ENCODE results near the gene LAMTOR1. TPM values are rescaled to one million over a fixed set of nuclear protein-coding genes. Genes with fewer than 3 reads are reported as not detected.

LAMTOR1 gene
- total and polyA plus RNA-seq, 2 of the 8 experiments (the other 6 are each of a cell fraction or from before 2014, with no cell fraction given): 82.1 to 160 TPM

GRCh38 chr11:72122607-72123006, 19.5 kb upstream of the LAMTOR1 start:
- Histone ChIP-seq H3K14ac (ENCODE audit: insufficient read length) (no peak overlapping the region), H3K36me3 (ENCODE audit: control insufficient read depth in 2 of 4, insufficient read depth in 4 of 4, low read length in 3 of 4) (no peaks in the 10 kb centered on the region), H3K4me3 (ENCODE audit: extremely low read depth in 1 of 4, insufficient read depth in 2 of 4, low read depth in 3 of 4, low read length in 4 of 4) (no peak overlapping the region), H3K23me2 (ENCODE audit: low read depth, low read length) (no peaks in the 10 kb centered on the region), H3K23ac (ENCODE audit: insufficient read length) (no peak overlapping the region), H4K20me1 (replicated peaks in 1 of 2; ENCODE audit: control insufficient read depth in 1 of 2, insufficient read depth in 2 of 2, low read length in 2 of 2) (no peaks in the 10 kb centered on the region), H2AFZ (ENCODE audit: low read length) (no peak overlapping the region), H3K4me1 (replicated peaks in 1 of 4; ENCODE audit: control insufficient read depth in 3 of 4, insufficient read depth in 4 of 4, low read length in 3 of 4) (no peaks in the 10 kb centered on the region), H2BK5ac (ENCODE audit: low read depth, low read length) (no peak overlapping the region), H3K79me1 (ENCODE audit: low read depth, low read length) (no peaks in the 10 kb centered on the region), H2BK15ac (ENCODE audit: low read length) (no peak overlapping the region), H3K4me2 (ENCODE audit: insufficient read depth in 1 of 2, low read depth in 2 of 2, low read length in 2 of 2) (no peak overlapping the region), H3K27ac (ENCODE audit: low read depth, low read length) (no peak overlapping the region), H3K9ac (replicated peaks in 1 of 4; ENCODE audit: extremely low read depth in 1 of 4, low read depth in 3 of 4, low read length in 3 of 4) (no peak overlapping the region), H3K9me3 (ENCODE audit: insufficient read depth in 2 of 2, low read depth in 1 of 2, low read length in 1 of 2) (peaks cover 2 to 5% of the 10 kb centered on the region in 2 experiments), H4K5ac (ENCODE audit: insufficient read length, low read depth, low read length) (no peak overlapping the region), H2AK5ac (ENCODE audit: low read depth, low read length) (no peak overlapping the region), H3K79me2 (ENCODE audit: control insufficient read depth in 1 of 2, insufficient read depth in 2 of 2, low read length in 2 of 2) (no peaks in the 10 kb centered on the region), H2BK120ac (replicated peaks; ENCODE audit: low read depth, low read length) (no peak overlapping the region), H2BK12ac (ENCODE audit: low read depth, low read length) (no peak overlapping the region), H3K56ac (replicated peaks; ENCODE audit: insufficient read length, low read depth, low read length) (no peak overlapping the region), H4K8ac (ENCODE audit: extremely low read depth, insufficient read depth, low read length) (no peak overlapping the region), H3K4ac (replicated peaks; ENCODE audit: insufficient read length, low read depth, low read length) (no peak overlapping the region), H3K18ac (ENCODE audit: extremely low read depth, low read length) (no peak overlapping the region), H3K27me3 (replicated peaks in 1 of 4; ENCODE audit: control insufficient read depth in 3 of 4, extremely low read depth in 1 of 4, insufficient read depth in 3 of 4, low read length in 3 of 4) (peaks cover 0 to 7% (median 0%) of the 10 kb centered on the region in 4 experiments; a peak in 2 of 7 replicates), H2BK20ac (ENCODE audit: low read length) (no peak overlapping the region), H4K91ac (replicated peaks; ENCODE audit: insufficient read length, low read length) (no peak overlapping the region)
- CTCF ChIA-PET (ENCODE audit: partially characterized antibody): interaction anchor here (4.8 kb wide), 1 partner anchor 22 kb away, joined by 22 read pairs; no protein-coding TSS in a partner anchor
- WGBS, 2 experiments (ENCODE audit: extremely low coverage in 1 of 2, insufficient coverage in 1 of 2, insufficient read length in 1 of 2, insufficient replicate concordance in 2 of 2, low coverage in 1 of 2, low lambda C conversion rate in 2 of 2, missing lambda C conversion rate in 1 of 2): 53% methylated on average over 1 of the region's 1 CpG; no CpG with 5 or more reads in 1 of the 2 experiments
- TF ChIP-seq TEAD4 (IDR thresholded peaks at IDR 0.05; ENCODE audit: low read depth, low read length): no peak
- TF ChIP-seq MAFK (IDR thresholded peaks at IDR 0.05; ENCODE audit: low read depth, low read length): no peak
- TF ChIP-seq POLR2A (IDR thresholded peaks at IDR 0.05; ENCODE audit: control extremely low read depth in 1 of 2, low read depth in 2 of 2, low read length in 2 of 2): no peak
- no peak for TF ChIP-seq TAF1 (IDR thresholded peaks at IDR 0.05; ENCODE audit: low read depth, low read length)
- TF ChIP-seq KDM1A (IDR thresholded peaks at IDR 0.05; ENCODE audit: borderline replicate concordance, low read length): no peak
- no peak for TF ChIP-seq CHD1 (IDR thresholded peaks at IDR 0.05; ENCODE audit: low read depth, low read length)
- no peak for TF ChIP-seq NRF1 (IDR thresholded peaks at IDR 0.05; ENCODE audit: low read depth, low read length)
- TF ChIP-seq CBX5 (IDR thresholded peaks at IDR 0.05; ENCODE audit: low read depth, low read length): no peak
- no peak for TF ChIP-seq NANOG (IDR thresholded peaks at IDR 0.05; ENCODE audit: insufficient read depth, low read depth, low read length, poor library complexity, severe bottlenecking)
- TF ChIP-seq EP300 (IDR thresholded peaks at IDR 0.05; ENCODE audit: borderline replicate concordance in 1 of 2, low read depth in 2 of 2, low read length in 2 of 2): no peak
- no peak for TF ChIP-seq SRF (IDR thresholded peaks at IDR 0.05; ENCODE audit: low read depth, low read length)
- TF ChIP-seq RNF2 (IDR thresholded peaks at IDR 0.05; ENCODE audit: borderline replicate concordance, low read depth, low read length, missing control alignments, poor library complexity, severe bottlenecking): no peak
- no peak for TF ChIP-seq SIRT6 (IDR thresholded peaks at IDR 0.05; ENCODE audit: low read length)
- DNase-seq (ENCODE audit: low read depth in 1 of 2, low spot score in 2 of 2) (no peak), FAIRE-seq (no peak)
- POLR2A ChIA-PET (ENCODE audit: partially characterized antibody): interaction anchor here (0.9 kb wide), 1 partner anchor 10 kb away, joined by 4 read pairs; the partner anchor contains the start of gene ANAPC15
